ENCODE data around the gene DOC2B.
A peak's percentile ranks its signal among the peaks of the same experiment; 100 is the strongest.
"Not testable (repeated sequence)": the region's sequence is repeated elsewhere in the genome, so short reads cannot be mapped to it uniquely, and the experiment has no call there.

The DOC2B gene

DNA sequence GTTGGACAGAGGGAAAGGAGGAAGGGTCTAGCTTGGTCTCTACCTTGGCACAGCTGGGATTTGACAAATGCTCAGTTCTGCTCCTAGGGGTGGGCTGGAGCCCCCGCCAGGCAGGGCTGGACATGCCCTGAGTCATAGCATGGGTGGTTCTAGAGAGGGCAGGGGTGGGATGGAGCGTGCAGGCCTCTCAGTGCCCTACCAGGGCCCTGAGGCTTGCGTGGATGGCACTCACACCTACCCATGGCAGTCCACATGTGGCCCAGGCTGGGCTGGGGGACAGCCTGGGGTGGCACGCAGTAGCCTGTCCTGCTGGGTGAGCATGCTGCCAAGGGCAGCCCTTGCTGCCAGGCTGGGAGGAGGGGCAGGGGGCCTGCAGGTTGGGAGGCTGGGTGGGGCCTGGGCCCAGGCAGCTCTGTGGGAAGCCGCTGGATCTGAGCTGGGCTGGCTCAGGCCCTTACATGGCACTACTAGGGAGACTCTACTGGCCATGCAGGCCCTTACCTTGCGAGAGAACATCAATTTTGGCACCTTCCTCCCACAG is 11.2 kb downstream of the DOC2B start:
- TF ChIP-seq EZH2phosphoT487 (IDR thresholded peaks at IDR 0.05; ENCODE audit: low read depth) (no peak), CTCF (IDR thresholded peaks at IDR 0.05; ENCODE audit: low read depth, low read length) (no peak)
- H2AFZ ChIP-seq (ENCODE audit: low read depth, low read length): no peak overlapping the region
- no peak overlapping the region for H3K27ac ChIP-seq (ENCODE audit: low read length)
- H3K36me3 ChIP-seq (replicated peaks; ENCODE audit: low read depth, low read length): no peaks in the 10 kb centered on the region
- H3K9ac ChIP-seq (ENCODE audit: low read length): no peak overlapping the region
- H3K4me1 ChIP-seq (ENCODE audit: low read length): peaks cover 7% of the 10 kb centered on the region; the same call in 1 of the 2 replicates
- H3K4me3 ChIP-seq (ENCODE audit: low read length): no peak overlapping the region
- no peak overlapping the region for H3K4me2 ChIP-seq (ENCODE audit: low read length)
- no peaks in the 10 kb centered on the region for H3K27me3 ChIP-seq (ENCODE audit: low read depth, low read length)
- H3K9me3 ChIP-seq (ENCODE audit: insufficient read depth, low read length): no peaks in the 10 kb centered on the region
- H4K20me1 ChIP-seq (ENCODE audit: insufficient read depth, low read length): no peaks in the 10 kb centered on the region
- H3K79me2 ChIP-seq (ENCODE audit: low read length): no peaks in the 10 kb centered on the region

GRCh38 chr17:168614-169013 is 12.8 kb downstream of the DOC2B start:
- not testable (repeated sequence) for H3K79me2 ChIP-seq (ENCODE audit: low read length); H3K4me3 ChIP-seq (ENCODE audit: low read length); H3K9me3 ChIP-seq (ENCODE audit: insufficient read depth, low read length); H3K27me3 ChIP-seq (ENCODE audit: low read depth, low read length); H3K4me2 ChIP-seq (ENCODE audit: low read length); H3K36me3 ChIP-seq (replicated peaks; ENCODE audit: low read depth, low read length); H3K27ac ChIP-seq (ENCODE audit: low read length); H4K20me1 ChIP-seq (ENCODE audit: insufficient read depth, low read length); H3K9ac ChIP-seq (ENCODE audit: low read length); H2AFZ ChIP-seq (ENCODE audit: low read depth, low read length)
- H3K4me1 ChIP-seq (ENCODE audit: low read length): peaks cover 16% of the 10 kb centered on the region

DNA sequence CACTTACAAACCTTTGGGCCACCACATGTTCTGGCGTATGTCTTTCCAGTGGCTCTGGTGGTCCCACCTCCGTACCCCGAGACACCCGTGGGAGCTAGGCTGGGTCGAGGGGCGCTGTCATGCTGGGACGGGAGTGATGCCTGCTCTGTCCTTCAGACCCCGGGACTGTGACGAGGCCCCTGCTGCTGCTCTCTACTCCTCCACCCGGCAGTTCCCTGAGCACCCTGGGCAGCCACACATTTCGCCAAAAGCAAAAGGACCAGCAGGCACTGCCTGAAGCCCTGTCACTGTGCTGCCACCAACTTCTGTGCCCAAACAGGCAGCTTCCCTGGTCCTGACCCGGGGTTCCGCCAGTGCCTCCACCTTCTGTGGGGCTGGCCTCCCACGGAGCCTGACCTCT is 15.5 kb downstream of the DOC2B start:
- Histone ChIP-seq H3K27ac (ENCODE audit: low read length) (no peak overlapping the region), H3K9ac (ENCODE audit: low read length) (no peak overlapping the region), H3K36me3 (replicated peaks; ENCODE audit: low read depth, low read length) (no peaks in the 10 kb centered on the region), H3K4me1 (ENCODE audit: low read length) (peaks cover 32% of the 10 kb centered on the region), H3K9me3 (ENCODE audit: insufficient read depth, low read length) (no peaks in the 10 kb centered on the region), H3K4me2 (ENCODE audit: low read length) (no peak overlapping the region), H3K79me2 (ENCODE audit: low read length) (no peaks in the 10 kb centered on the region), H3K4me3 (ENCODE audit: low read length) (no peak overlapping the region), H4K20me1 (ENCODE audit: insufficient read depth, low read length) (no peaks in the 10 kb centered on the region), H2AFZ (ENCODE audit: low read depth, low read length) (no peak overlapping the region), H3K27me3 (ENCODE audit: low read depth, low read length) (no peaks in the 10 kb centered on the region)
- TF ChIP-seq EZH2phosphoT487 (IDR thresholded peaks at IDR 0.05; ENCODE audit: low read depth): no peak
- no peak for TF ChIP-seq CTCF (IDR thresholded peaks at IDR 0.05; ENCODE audit: low read depth, low read length)

DNA sequence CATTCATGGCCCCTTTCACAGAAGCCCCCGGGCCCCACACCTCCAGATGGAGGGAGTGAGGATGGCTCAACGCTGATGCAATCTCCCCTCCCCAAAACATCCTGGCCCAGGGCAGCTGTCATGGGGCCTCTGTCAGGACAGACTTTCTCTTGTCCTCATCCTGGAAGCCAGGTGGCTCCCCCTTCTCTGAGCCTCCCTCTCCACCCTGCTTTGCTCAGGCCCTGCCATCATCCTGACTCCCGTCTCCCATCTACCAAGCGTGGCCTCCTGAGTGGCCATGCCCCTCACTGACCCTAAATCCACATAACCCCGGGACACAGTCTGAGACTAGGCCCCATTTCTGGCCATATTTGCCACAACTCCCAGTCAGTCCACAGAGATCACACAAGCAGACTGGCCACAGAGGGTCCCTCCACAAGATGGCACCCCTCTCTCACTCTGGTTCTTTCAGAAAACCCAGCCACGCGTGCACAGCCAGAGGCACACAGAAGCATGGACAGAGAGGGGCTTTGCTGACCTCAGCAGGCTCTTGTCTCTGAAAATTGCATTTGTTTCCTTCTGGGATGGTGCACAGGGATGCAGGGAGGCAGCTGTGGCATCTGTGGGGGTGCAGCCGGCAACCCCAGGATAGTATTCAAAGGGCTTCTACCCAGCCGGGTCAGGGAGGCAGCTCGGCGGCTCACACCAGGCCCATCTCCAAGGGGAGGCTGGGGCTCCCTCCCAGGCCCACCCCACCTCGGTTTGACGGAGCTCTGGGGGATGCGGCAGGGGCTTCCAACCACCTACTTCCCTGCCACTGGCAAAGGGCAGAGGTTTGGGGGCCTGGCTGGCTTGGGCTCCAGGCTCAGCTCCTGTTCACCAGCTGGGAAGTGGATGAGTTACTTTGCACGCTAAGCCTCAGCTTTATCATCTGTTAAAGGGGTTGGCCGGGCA is 16.9 kb downstream of the DOC2B start:
- no peak overlapping the region for H3K27ac ChIP-seq (ENCODE audit: low read length)
- H3K4me3 ChIP-seq (ENCODE audit: low read length): no peak overlapping the region
- no peaks in the 10 kb centered on the region for H3K9me3 ChIP-seq (ENCODE audit: insufficient read depth, low read length)
- no peak for TF ChIP-seq EZH2phosphoT487 (IDR thresholded peaks at IDR 0.05; ENCODE audit: low read depth)
- TF ChIP-seq CTCF (IDR thresholded peaks at IDR 0.05; ENCODE audit: low read depth, low read length): peak; percentile 60
- H3K4me1 ChIP-seq (ENCODE audit: low read length): peaks cover 32% of the 10 kb centered on the region
- H3K79me2 ChIP-seq (ENCODE audit: low read length): no peaks in the 10 kb centered on the region
- no peak overlapping the region for H3K9ac ChIP-seq (ENCODE audit: low read length)
- 0 out of 2 replicates have a peak overlapping the region, but pooled peaks have one; percentile 8 for H2AFZ ChIP-seq (ENCODE audit: low read depth, low read length)
- H3K27me3 ChIP-seq (ENCODE audit: low read depth, low read length): no peaks in the 10 kb centered on the region
- H4K20me1 ChIP-seq (ENCODE audit: insufficient read depth, low read length): no peaks in the 10 kb centered on the region
- no peak overlapping the region for H3K4me2 ChIP-seq (ENCODE audit: low read length)
- H3K36me3 ChIP-seq (replicated peaks; ENCODE audit: low read depth, low read length): no peaks in the 10 kb centered on the region
